22Rv1 (cell line): ENCODE measurements around the gene GHRHR.

Experiments used
- H3K27ac ChIP-seq: fragments of 450-650 bp; 2 replicates; pipeline ENCODE4 v1.5.1; 2017
- ZFX ChIP-seq: fragments of 450-650 bp; IDR thresholded peaks from 2 replicates; pipeline ENCODE4 v1.6.1; 2017; ENCODE audit warnings: antibody characterized with exemption, borderline replicate concordance
- TF ChIP-seq, protein P1 (sequence below): fragments of 450-650 bp; IDR thresholded peaks from 2 replicates; pipeline ENCODE4 v1.5.1; 2017; ENCODE audit warnings: mild to moderate bottlenecking

GHRHR gene

DNA sequence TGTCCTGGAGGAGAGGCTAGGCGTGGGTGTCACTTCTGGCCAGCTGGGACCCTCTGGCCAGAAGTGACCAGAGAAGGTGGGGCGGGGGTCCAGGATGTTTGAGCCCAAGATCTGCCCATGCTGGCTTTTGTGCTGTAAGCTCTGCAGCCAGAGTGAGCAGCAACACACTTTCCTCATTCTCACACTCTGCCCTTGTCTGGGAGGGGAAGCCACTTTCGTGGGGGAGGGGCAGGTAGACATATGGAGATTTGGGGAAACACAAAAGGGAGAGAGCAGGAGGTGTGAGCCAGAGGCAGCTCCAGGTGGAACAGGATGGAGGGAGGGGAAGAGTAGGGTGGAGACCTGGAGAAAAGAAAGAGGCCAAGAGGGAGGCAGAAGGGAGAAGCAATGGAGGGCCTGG is 56.9 kb downstream of the GHRHR start:
- TF ChIP-seq, protein P1, sequence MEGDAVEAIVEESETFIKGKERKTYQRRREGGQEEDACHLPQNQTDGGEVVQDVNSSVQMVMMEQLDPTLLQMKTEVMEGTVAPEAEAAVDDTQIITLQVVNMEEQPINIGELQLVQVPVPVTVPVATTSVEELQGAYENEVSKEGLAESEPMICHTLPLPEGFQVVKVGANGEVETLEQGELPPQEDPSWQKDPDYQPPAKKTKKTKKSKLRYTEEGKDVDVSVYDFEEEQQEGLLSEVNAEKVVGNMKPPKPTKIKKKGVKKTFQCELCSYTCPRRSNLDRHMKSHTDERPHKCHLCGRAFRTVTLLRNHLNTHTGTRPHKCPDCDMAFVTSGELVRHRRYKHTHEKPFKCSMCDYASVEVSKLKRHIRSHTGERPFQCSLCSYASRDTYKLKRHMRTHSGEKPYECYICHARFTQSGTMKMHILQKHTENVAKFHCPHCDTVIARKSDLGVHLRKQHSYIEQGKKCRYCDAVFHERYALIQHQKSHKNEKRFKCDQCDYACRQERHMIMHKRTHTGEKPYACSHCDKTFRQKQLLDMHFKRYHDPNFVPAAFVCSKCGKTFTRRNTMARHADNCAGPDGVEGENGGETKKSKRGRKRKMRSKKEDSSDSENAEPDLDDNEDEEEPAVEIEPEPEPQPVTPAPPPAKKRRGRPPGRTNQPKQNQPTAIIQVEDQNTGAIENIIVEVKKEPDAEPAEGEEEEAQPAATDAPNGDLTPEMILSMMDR: no peak
- no peak for TF ChIP-seq ZFX
- H3K27ac ChIP-seq: no peak overlapping the region

DNA sequence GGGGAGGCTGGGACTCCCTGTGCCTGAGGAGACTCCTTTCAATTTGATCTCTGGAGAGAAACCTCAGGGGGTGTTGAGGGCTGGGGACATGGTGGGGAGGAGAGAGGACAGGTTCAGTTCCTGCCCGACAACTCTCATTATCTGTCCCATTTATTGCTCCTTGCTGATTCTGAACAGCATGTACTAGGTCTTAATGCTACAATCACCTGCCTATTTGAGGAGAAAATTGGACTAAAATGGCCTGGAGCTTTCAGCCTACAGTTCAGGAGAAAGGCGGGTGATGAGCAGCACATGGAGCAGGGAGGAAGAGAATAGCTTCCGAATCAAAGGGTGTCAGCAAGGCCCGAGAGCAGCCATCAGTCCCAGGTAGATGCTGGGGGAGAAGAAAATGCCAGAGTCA is 58.4 kb downstream of the GHRHR start:
- TF ChIP-seq ZFX: no peak
- TF ChIP-seq, protein P1: no peak
- H3K27ac ChIP-seq: no peak overlapping the region

DNA sequence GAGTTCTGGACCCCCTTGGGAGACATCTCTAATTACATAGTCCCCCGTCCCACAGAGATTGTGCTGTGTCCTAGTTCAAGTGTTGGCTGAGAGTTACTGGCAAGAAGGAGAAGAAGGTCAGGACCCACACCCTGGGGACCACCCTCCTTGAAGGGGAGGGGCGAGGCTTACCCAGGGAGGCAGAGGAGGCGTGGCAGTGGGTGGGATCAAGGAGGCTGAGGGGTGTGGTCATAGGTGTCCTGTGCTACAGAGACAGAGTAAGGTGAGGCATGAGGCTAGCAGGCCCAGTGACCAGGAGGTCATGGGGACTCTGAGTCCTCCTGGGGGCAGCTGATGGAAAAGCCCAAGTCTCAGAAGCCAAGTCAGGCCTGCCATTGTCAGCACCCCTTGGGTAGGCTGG is 59.0 kb downstream of the GHRHR start:
- no peak for TF ChIP-seq ZFX
- TF ChIP-seq, protein P1: no peak
- no peak overlapping the region for H3K27ac ChIP-seq

DNA sequence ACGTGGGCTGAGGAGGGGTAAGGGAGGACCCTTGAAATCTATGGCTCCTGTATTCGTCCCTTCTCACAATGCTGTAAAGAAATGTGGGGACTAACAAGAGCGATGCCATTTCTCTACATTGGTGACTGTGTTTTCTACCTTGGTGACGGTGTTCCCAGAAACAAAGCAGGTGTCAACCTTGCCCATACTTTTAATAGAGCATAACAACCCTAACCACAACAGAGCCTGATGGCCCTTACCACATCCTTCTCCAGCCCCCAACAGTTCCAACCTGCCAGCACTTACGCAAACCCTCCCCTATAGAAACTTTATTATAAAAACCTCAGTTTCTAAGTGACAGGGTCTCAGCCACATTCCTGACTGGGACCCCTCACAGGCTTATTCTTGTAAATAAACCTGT is 60.1 kb downstream of the GHRHR start:
- no peak for TF ChIP-seq ZFX
- TF ChIP-seq, protein P1: no peak

DNA sequence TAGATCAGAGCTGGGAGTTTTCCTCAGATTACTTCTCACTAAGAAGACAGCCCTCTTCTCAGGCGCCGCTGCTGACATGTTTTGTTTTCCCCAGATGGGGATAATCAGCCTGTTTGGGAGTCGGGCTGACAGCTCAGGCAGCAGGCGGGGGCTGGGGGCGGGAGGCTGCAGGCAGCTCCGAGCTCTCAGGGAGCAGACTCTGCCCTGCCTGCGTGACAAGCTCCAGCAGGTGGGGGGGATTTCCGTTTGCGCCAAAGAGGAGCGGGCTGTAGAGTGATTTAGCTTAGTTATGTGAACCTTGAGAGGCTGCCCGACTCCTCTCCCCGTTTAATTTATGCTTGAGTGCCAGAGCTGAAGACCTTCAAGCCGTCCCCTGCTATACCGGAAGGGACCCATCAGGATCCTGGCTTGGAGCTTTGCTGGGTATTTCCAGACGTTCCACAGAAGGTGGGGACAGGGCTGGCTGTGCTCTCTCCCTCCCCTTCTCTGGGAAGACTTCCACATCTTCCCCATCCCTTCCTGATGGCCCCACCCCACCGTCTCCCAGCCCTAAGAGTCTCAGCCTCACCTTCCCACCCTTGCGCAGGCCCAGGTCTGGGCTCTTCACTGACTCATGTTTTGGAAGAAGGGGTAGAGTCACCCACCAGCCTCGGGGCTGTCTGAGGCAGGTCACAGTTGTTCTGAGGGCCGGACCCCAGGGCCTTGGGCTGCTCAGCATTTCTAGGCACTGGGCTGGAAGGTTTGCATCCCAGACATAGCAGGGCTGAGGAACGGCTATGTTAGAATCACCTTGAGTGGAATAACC is 63.6 kb downstream of the GHRHR start:
- H3K27ac ChIP-seq: no peak overlapping the region
- TF ChIP-seq, protein P1: no peak
- TF ChIP-seq ZFX: no peak

More for the DNA sequence above, 60.1 kb downstream of the GHRHR start:
- H3K27ac ChIP-seq: no peak overlapping the region

DNA sequence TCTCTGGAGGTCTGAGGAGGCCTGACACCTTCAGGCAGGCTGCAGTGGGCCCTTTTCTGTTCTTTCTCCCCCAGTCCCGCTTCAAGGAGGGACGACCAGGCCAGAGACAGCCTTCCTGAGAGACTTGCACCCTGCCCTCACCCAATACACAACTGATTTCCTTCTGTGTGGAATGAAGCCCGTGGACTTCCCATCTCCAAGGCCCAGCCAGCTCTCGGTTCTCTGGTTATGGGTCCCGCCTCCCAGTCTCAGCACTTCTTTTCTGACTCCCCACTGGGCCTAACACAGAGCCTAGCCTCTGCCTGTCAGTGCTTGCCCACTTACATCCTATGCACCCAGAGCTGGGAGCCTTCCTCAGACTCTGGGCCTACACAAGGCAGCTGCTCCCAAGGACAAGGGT is 64.3 kb downstream of the GHRHR start:
- TF ChIP-seq ZFX: no peak
- TF ChIP-seq, protein P1: no peak
- no peak overlapping the region for H3K27ac ChIP-seq

DNA sequence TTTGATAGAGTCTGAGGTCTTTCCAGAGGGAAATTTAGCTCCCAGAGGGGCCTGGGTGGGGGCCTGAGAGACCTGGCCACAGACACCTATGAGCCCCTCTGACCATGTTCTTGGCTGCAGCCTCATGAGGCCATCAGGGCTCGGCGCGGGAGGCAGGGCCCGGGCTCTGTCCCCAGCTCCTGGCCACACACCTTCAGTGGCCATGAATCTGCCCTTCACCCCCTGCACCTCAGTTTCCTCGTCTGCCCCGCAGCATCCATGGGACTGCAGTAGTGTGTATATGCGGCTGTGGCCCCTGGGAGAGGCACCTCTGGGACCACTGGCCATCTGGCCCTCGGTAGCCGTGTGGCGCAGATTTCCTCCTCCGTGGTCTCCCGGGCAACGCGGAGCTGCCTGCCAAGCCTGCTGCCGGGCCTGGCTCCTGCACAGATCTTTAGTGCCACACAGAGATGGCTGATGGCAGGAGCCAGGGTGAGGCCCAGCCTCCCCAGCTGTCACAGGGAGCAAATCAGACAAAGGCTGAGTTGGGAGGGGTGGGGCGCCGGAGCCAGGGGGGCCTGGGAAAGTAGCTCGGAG is 64.8 kb downstream of the GHRHR start:
- no peak for TF ChIP-seq ZFX
- TF ChIP-seq, protein P1: no peak

More for the DNA sequence above, 64.8 kb downstream of the GHRHR start:
- no peak overlapping the region for H3K27ac ChIP-seq
